NCI-H187 treated with DMSO at 0.1 percent for 48 hours (cell line): ENCODE measurements around the gene CLEC20A.
"Not testable (repeated sequence)": the region's sequence is repeated elsewhere in the genome, so short reads cannot be mapped to it uniquely, and the experiment has no call there.

Experiments used
- DNase-seq: peaks from one replicate; lab custom pipeline; 2025; lab: John Stamatoyannopoulos, UW

Gene CLEC20A

GRCh38 chr1:178528953-178529335 lies 32.2 kb upstream of the CLEC20A start:
- no peak for DNase-seq

- no peak for DNase-seq
Observed at GRCh38 chr1:178528228-178528952, 31.6 kb upstream of the CLEC20A start.

GRCh38 chr1:178527117-178527516 lies 30.4 kb upstream of the CLEC20A start:
- DNase-seq = no peak

GRCh38 chr1:178521241-178521640 lies 24.5 kb upstream of the CLEC20A start:
- no peak for DNase-seq

GRCh38 chr1:178520803-178521202 lies 24.0 kb upstream of the CLEC20A start:
- DNase-seq = no peak

- peak; percentile 98 for DNase-seq
Observed at GRCh38 chr1:178518894-178519293, 22.1 kb upstream of the CLEC20A start.

GRCh38 chr1:178516110-178516509 lies 19.3 kb upstream of the CLEC20A start:
- no peak for DNase-seq

GRCh38 chr1:178513278-178513983 lies 16.7 kb upstream of the CLEC20A start:
- DNase-seq = no peak

GRCh38 chr1:178512566-178513277 lies 16.0 kb upstream of the CLEC20A start, which contains the start of gene TEX35:
Gene TEX35 (plus strand): TSS chr1:178513109. CDS start chr1:178513189, 80 bp downstream.
- DNase-seq = no peak

GRCh38 chr1:178510155-178510554 lies 13.4 kb upstream of the CLEC20A start:
- no peak for DNase-seq

- no peak for DNase-seq
Observed at GRCh38 chr1:178509414-178510007, 12.7 kb upstream of the CLEC20A start.

- no peak for DNase-seq
Observed at GRCh38 chr1:178506669-178507068, 9.9 kb upstream of the CLEC20A start.

- DNase-seq = no peak
Observed at GRCh38 chr1:178506177-178506576, 9.4 kb upstream of the CLEC20A start.

- DNase-seq = no peak
Observed at GRCh38 chr1:178504286-178504685, 7.5 kb upstream of the CLEC20A start.

GRCh38 chr1:178503849-178504248 lies 7.1 kb upstream of the CLEC20A start:
- peak; percentile 52 for DNase-seq

- not testable (repeated sequence) for DNase-seq
Observed at GRCh38 chr1:178503316-178503715, 6.6 kb upstream of the CLEC20A start.

GRCh38 chr1:178502856-178503255 lies 6.1 kb upstream of the CLEC20A start:
- DNase-seq = no peak

- DNase-seq = no peak
Observed at GRCh38 chr1:178502330-178502714, 5.6 kb upstream of the CLEC20A start.

- peak; percentile 57 for DNase-seq
Observed at GRCh38 chr1:178501705-178502329, 5.1 kb upstream of the CLEC20A start.

GRCh38 chr1:178500936-178501554 lies 4.3 kb upstream of the CLEC20A start:
- DNase-seq = no peak

GRCh38 chr1:178500091-178500770 lies 3.5 kb upstream of the CLEC20A start:
- no peak for DNase-seq
